ENCODE data around the gene ZNF48.

The ZNF48 gene

GRCh38 chr16:30357715-30358576 is 37.3 kb upstream of the ZNF48 start:
- no peak for DNase-seq (ENCODE audit: low read depth)
- no peak overlapping the region for H3K4me3 ChIP-seq (ENCODE audit: low read depth, low read length)

GRCh38 chr16:30358577-30358936 is 36.7 kb upstream of the ZNF48 start:
- DNase-seq (ENCODE audit: low read depth): no peak
- H3K4me3 ChIP-seq (ENCODE audit: low read depth, low read length): no peak overlapping the region

GRCh38 chr16:30358990-30359870 is 36.0 kb upstream of the ZNF48 start:
- DNase-seq (ENCODE audit: low read depth): no peak
- H3K4me3 ChIP-seq (ENCODE audit: low read depth, low read length): no peak overlapping the region

DNA sequence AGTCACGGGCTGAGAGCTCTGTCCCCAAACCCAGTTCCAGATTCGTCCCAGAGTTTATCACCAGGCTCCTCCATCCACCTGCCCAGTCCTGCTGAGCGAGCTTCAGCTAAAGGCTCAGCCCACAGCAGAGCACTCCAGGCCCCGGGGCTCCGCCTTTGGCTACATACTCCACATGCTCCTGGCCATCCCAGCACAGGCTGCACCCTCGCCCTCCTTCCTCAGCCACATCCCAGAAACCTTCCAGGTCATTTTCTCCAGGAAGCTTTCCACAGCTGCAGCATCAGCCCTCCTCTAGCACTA is 35.4 kb upstream of the ZNF48 start:
- no peak for DNase-seq (ENCODE audit: low read depth)
- no peak overlapping the region for H3K4me3 ChIP-seq (ENCODE audit: low read depth, low read length)

GRCh38 chr16:30361180-30361579 is 34.0 kb upstream of the ZNF48 start:
- no peak overlapping the region for H3K4me3 ChIP-seq (ENCODE audit: low read depth, low read length)
- DNase-seq (ENCODE audit: low read depth): no peak

GRCh38 chr16:30365200-30365599 is 30.0 kb upstream of the ZNF48 start:
- DNase-seq (ENCODE audit: low read depth): no peak
- H3K4me3 ChIP-seq (ENCODE audit: low read depth, low read length): no peak overlapping the region

- H3K4me3 ChIP-seq (ENCODE audit: low read depth, low read length): no peak overlapping the region
Observed at GRCh38 chr16:30366511-30366910, 28.7 kb upstream of the ZNF48 start.

GRCh38 chr16:30367349-30368009 is 27.7 kb upstream of the ZNF48 start:
- no peak for DNase-seq (ENCODE audit: low read depth)
- H3K4me3 ChIP-seq (ENCODE audit: low read depth, low read length): peak overlapping the region; percentile 89

More at GRCh38 chr16:30366511-30366910, 28.7 kb upstream of the ZNF48 start:
- DNase-seq (ENCODE audit: low read depth): no peak

DNA sequence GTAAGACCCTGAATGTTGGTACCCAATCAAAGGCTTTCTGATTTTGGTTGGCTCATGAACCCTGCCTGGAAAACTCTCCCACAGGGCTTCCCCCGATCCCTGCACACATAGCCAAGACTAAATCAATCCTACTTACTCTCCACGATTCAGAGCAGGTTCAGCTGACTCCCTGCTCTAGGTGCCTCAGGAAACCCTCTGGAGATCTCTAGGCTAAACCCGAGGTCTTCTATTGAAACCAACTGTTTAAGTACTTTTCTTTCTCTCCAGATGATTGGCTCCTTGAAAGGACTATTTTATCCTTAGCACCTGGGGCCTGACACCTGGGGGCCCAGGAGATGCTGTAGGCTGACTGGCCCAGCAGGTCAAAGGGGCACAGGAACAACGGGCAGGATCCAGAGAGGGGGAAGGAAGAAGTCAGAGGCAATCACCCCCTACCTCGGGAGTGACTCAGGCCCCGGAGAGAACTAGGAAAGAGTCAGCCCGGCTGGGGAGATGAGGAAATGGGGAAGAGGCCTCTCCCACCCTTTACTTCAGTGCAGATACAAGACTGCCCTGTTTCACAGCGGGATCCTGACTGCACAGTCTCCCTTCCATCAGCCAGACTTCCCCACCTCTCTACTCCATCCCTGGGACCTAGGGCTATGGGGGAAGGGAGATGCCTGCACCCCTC is 27.0 kb upstream of the ZNF48 start:
- H3K4me3 ChIP-seq (ENCODE audit: low read depth, low read length): peak overlapping the region; percentile 89

DNA sequence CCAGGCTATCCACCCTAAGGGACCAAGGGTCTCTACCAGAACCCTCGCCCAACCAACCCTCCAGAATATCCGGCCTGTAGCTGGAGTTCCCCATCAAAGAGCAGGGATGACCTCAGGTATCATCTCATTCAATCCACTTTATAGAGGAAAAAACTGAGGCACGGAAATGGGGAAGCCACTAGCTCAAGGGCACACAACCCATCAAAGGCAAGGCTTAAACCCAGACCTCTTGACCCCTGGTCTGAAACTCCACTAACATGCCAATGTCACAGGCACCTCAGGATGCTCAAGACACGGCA is 26.5 kb upstream of the ZNF48 start:
- DNase-seq (ENCODE audit: low read depth): no peak
- H3K4me3 ChIP-seq (ENCODE audit: low read depth, low read length): peak overlapping the region; percentile 89

More for the DNA sequence above, 27.0 kb upstream of the ZNF48 start:
- no peak for DNase-seq (ENCODE audit: low read depth)

GRCh38 chr16:30369091-30369937 is 25.9 kb upstream of the ZNF48 start:
- no peak for DNase-seq (ENCODE audit: low read depth)
- H3K4me3 ChIP-seq (ENCODE audit: low read depth, low read length): peak overlapping the region; percentile 89

- no peak for DNase-seq (ENCODE audit: low read depth)
- H3K4me3 ChIP-seq (ENCODE audit: low read depth, low read length): peak overlapping the region; percentile 89
Observed at GRCh38 chr16:30369938-30370455, 25.2 kb upstream of the ZNF48 start.

DNA sequence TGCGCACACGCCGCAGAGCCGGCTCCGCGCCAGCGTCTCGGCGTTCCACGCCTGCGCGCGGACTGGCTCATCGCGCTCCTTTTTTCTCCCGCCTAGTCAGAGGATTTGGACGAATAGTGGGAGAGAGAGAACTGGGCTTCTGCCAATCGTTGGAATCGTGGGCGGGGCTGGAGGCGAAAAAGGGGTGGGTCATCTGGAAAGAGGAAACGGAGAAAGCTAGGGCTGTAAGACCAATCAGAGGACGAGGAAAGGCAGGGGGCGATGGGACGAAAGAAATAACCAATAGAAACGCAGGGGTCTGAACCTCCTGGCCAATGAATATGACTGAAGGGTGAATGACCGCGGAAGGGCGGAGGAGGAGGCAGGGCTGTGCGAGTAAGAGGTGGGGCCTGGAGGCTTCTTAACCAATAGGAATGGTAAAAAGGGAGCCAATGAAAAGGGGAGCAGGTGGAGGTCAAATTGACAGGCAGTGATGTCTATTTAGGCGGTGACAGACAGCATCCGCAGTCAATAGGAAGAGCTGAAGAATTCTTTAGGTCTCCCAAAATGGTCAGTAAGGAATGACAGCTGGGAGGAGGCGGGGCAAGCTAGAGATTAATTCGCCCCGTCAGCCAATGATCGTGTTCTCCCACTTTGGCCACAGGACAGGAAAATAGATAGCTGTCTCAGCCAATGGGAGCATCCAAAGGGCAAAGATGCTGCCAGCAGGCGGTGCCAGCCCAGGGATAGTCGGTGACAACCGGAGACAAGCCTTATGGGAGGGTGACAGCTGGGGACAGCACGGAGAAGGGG is 24.6 kb upstream of the ZNF48 start, which contains the start of gene TBC1D10B:
TBC1D10B (minus strand) TSS at position 39 of the 792 bp plus-strand sequence. CDS start 311 bp downstream, outside the sequence.
- peak within 1 kb of the TSS; percentile 89 for H3K4me3 ChIP-seq (ENCODE audit: low read depth, low read length)
- DNase-seq (ENCODE audit: low read depth): peak; percentile 100

- no peak for DNase-seq (ENCODE audit: low read depth)
- H3K4me3 ChIP-seq (ENCODE audit: low read depth, low read length): peak overlapping the region; percentile 52
Observed at GRCh38 chr16:30371248-30371816, 23.9 kb upstream of the ZNF48 start.

DNA sequence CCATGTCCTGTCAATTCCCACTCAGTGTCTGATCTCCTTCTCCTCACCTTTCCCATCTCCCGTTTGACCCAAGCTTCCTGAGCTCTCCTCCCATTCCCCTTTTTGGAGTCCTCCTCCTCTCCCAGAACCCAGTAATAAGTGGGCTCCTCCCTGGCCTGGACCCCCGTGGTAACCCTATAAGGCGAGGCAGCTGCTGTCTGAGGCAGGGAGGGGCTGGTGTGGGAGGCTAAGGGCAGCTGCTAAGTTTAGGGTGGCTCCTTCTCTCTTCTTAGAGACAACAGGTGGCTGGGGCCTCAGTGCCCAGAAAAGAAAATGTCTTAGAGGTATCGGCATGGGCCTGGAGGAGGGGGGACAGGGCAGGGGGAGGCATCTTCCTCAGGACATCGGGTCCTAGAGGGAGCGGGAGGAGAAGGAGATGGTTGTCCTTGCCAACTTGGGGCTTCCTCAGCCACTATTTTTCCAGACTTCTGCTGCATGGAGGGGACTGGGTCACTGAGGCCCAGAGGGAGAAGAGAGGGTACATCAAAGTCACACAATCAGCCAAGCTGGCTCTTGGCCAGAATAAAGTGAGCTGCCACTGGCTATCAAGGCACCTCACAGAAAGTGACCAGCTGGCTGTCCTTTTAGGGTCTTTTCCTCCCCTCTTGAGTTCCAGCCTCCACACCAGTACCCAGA is 23.0 kb upstream of the ZNF48 start:
- no peak overlapping the region for H3K4me3 ChIP-seq (ENCODE audit: low read depth, low read length)

GRCh38 chr16:30372725-30373124 is 22.5 kb upstream of the ZNF48 start:
- no peak for DNase-seq (ENCODE audit: low read depth)
- no peak overlapping the region for H3K4me3 ChIP-seq (ENCODE audit: low read depth, low read length)

More for the DNA sequence above, 23.0 kb upstream of the ZNF48 start:
- no peak for DNase-seq (ENCODE audit: low read depth)

GRCh38 chr16:30374538-30374937 is 20.7 kb upstream of the ZNF48 start, which contains the start of gene MYL11:
Gene MYL11 (plus strand): TSS chr16:30374802. CDS start chr16:30374858, 56 bp downstream.
- no peak for DNase-seq (ENCODE audit: low read depth)
- H3K4me3 ChIP-seq (ENCODE audit: low read depth, low read length): peak within 1 kb of the TSS; percentile 21
